GM15510 (cell line): ENCODE measurements around the gene ZNF732.

ENCODE experiments used
- POLR2A ChIP-seq: IDR thresholded peaks from 3 replicates; pipeline ENCODE4 v1.6.1; 2011; ENCODE audit warnings: borderline replicate concordance; ENCODE audit not compliant: insufficient read length; ENCODE audit errors: extremely low read depth

The ZNF732 gene

GRCh38 chr4:288891-289290 is 16.4 kb downstream of the ZNF732 start:
- TF ChIP-seq POLR2A, result no peak

GRCh38 chr4:273309-274017 is 31.8 kb downstream of the ZNF732 start:
- no peak for TF ChIP-seq POLR2A

GRCh38 chr4:271492-272103 is 33.7 kb downstream of the ZNF732 start:
- no peak for TF ChIP-seq POLR2A

- TF ChIP-seq POLR2A, result no peak
These were observed 48.8 kb downstream of the ZNF732 start for GRCh38 chr4:256492-256891.

GRCh38 chr4:253936-254756 is 51.1 kb downstream of the ZNF732 start:
- TF ChIP-seq POLR2A, result no peak

- TF ChIP-seq POLR2A, result no peak
These were observed 53.1 kb downstream of the ZNF732 start for GRCh38 chr4:252065-252601.

- no peak for TF ChIP-seq POLR2A
These were observed 60.8 kb downstream of the ZNF732 start for GRCh38 chr4:244471-244870.

- TF ChIP-seq POLR2A, result no peak
These were observed 61.8 kb downstream of the ZNF732 start for GRCh38 chr4:243426-243825.

- TF ChIP-seq POLR2A, result no peak
These were observed 63.0 kb downstream of the ZNF732 start for GRCh38 chr4:242121-242848.

GRCh38 chr4:236028-236427 is 69.2 kb downstream of the ZNF732 start:
- no peak for TF ChIP-seq POLR2A

GRCh38 chr4:234178-234577 is 71.1 kb downstream of the ZNF732 start:
- TF ChIP-seq POLR2A, result no peak

GRCh38 chr4:223913-224497 is 81.3 kb downstream of the ZNF732 start:
- TF ChIP-seq POLR2A, result no peak
